ENCODE results near the gene CBX5. TPM values are rescaled to one million over a fixed set of nuclear protein-coding genes. Genes with fewer than 3 reads are reported as not detected.
"Not testable (repeated sequence)": the region's sequence is repeated elsewhere in the genome, so short reads cannot be mapped to it uniquely, and the experiment has no call there.

Gene CBX5
- total RNA-seq, 2 experiments from 2014 or later = 38.8 to 38.9 TPM

DNA sequence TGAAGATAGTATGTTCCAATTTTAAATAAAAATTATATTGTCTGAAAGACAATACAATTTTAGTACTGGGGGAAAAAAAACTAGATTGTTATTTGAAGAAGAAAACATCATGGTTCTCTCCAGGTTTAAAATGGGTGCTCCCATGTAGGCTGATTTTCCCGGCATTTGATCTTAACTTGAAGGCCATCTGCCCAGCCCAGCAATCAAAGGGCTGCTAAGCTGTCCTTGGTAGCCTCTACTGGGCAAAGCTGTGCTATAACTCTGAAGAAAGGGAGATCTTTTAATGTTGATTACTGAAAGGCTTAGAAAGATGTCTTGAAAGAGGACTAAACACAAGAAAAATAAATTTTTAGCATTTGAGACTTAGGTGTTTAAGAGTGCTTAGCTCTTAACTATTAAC, 41.4 kb downstream of the CBX5 start:
- ChIA-PET CTCF (no interaction called here), POLR2A (interaction anchor here (1.1 kb wide), 1 partner anchor 103 kb away, joined by 3 read pairs; no protein-coding TSS in a partner anchor)
- ATAC-seq (ENCODE audit: poor library complexity) (no peak), DNase-seq (no peak)
- no peak overlapping the region for H3K4me3 ChIP-seq (ENCODE audit: low read length)
- no peaks in the 10 kb centered on the region for H3K4me1 ChIP-seq (ENCODE audit: insufficient read depth, low read length)
- no peak overlapping the region for H3K27ac ChIP-seq (ENCODE audit: low read depth in 1 of 2, low read length in 2 of 2)
- H3K27me3 ChIP-seq (ENCODE audit: control insufficient read depth in 1 of 2, insufficient read depth in 2 of 2, low read length in 2 of 2) = no peaks in the 10 kb centered on the region
- H3K36me3 ChIP-seq (ENCODE audit: insufficient read depth, low read length) = peaks cover 33% of the 10 kb centered on the region
- Mint-ChIP-seq H3K9me3 (no peaks in the 10 kb centered on the region), H3K4me3 (no peak overlapping the region), H3K4me1 (ENCODE audit: low read depth) (no peaks in the 10 kb centered on the region), H3K36me3 (ENCODE audit: low read depth) (peaks cover 58% of the 10 kb centered on the region), H3K27ac (no peak overlapping the region), H3K27me3 (no peaks in the 10 kb centered on the region)
- H3K9me3 ChIP-seq (ENCODE audit: control insufficient read depth in 1 of 2, insufficient read depth in 1 of 2, low read length in 2 of 2) = no peaks in the 10 kb centered on the region
- intact Hi-C loops (cut with DNase I, micrococcal nuclease) = no loop called here
- TF ChIP-seq, protein P1, sequence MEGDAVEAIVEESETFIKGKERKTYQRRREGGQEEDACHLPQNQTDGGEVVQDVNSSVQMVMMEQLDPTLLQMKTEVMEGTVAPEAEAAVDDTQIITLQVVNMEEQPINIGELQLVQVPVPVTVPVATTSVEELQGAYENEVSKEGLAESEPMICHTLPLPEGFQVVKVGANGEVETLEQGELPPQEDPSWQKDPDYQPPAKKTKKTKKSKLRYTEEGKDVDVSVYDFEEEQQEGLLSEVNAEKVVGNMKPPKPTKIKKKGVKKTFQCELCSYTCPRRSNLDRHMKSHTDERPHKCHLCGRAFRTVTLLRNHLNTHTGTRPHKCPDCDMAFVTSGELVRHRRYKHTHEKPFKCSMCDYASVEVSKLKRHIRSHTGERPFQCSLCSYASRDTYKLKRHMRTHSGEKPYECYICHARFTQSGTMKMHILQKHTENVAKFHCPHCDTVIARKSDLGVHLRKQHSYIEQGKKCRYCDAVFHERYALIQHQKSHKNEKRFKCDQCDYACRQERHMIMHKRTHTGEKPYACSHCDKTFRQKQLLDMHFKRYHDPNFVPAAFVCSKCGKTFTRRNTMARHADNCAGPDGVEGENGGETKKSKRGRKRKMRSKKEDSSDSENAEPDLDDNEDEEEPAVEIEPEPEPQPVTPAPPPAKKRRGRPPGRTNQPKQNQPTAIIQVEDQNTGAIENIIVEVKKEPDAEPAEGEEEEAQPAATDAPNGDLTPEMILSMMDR (IDR thresholded peaks at IDR 0.05) = no peak

DNA sequence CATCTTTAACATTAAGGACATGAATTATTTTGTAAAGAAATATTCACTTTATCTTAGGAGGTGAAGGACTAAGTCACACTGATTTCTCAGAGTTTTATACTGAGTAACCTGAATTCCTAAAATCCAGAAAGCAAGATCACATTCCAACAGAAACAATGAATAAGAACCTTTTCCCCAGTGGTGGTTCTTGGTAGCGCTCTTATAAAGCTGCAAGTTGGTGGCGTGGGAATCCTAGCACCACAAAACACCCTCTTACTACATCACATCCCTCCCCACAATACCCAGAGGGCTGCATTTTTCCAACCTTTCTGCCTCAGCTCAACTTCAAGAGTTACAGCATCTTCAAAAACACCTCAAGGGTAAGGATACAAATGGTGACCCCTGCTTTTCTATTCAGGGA, 47.1 kb downstream of the CBX5 start:
- ATAC-seq (ENCODE audit: poor library complexity) (no peak), DNase-seq (no peak)
- H3K27me3 ChIP-seq (ENCODE audit: control insufficient read depth in 1 of 2, insufficient read depth in 2 of 2, low read length in 2 of 2) = no peaks in the 10 kb centered on the region
- no peaks in the 10 kb centered on the region for H3K4me1 ChIP-seq (ENCODE audit: insufficient read depth, low read length)
- Mint-ChIP-seq H3K4me3 (no peak overlapping the region), H3K9me3 (no peaks in the 10 kb centered on the region), H3K27me3 (no peaks in the 10 kb centered on the region), H3K27ac (no peak overlapping the region), H3K4me1 (ENCODE audit: low read depth) (peaks cover 9% of the 10 kb centered on the region), H3K36me3 (ENCODE audit: low read depth) (peaks cover 17% of the 10 kb centered on the region)
- intact Hi-C loops (cut with DNase I, micrococcal nuclease) = no loop called here
- ChIA-PET POLR2A (no interaction called here), CTCF (no interaction called here)
- TF ChIP-seq, protein P1 (IDR thresholded peaks at IDR 0.05) = no peak
- H3K27ac ChIP-seq (ENCODE audit: low read depth in 1 of 2, low read length in 2 of 2) = no peak overlapping the region
- H3K36me3 ChIP-seq (ENCODE audit: insufficient read depth, low read length) = no peaks in the 10 kb centered on the region
- H3K4me3 ChIP-seq (ENCODE audit: low read length) = no peak overlapping the region
- no peaks in the 10 kb centered on the region for H3K9me3 ChIP-seq (ENCODE audit: control insufficient read depth in 1 of 2, insufficient read depth in 1 of 2, low read length in 2 of 2)

DNA sequence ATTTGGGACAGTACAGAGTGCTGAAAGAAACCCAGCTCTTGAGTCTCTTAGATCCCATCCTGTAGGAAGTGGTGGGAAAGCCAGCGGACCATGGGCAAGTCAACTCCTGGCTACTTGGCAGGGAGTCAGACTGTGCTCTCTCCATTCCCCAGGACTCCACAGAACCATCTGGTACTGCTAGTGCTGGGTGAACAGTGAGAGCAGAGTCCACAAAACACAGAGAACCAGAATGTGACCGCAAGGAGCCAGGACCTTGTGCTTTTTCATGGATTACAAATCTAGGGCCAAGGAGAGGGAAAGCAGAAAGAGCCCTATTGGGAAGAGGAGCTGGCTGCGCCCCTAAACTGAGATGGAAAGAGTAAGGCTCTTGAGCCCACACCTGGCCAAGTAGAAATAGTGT, 48.7 kb downstream of the CBX5 start:
- intact Hi-C loops (cut with DNase I, micrococcal nuclease) = not testable (repeated sequence)

DNA sequence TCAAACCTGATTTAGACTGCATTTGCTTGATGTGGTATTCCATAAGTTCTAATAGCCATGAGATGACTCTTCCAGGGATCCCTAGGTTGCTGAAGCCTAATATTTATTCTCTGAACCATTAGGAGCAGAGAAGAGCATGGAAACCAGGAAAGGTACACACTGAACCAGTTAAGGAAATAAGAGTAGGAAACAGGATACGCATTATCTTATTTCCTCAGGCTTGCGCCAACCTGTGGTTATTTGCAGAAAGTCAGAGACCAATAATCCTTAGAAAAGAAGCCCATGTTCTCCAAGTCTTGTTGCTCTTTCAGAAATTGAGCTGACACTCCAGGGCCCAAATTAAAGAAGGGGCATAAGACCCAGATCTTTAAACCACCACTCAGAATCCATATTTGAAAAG, 49.4 kb downstream of the CBX5 start:
- Histone ChIP-seq H3K4me3 (ENCODE audit: low read length) (no peak overlapping the region), H3K9me3 (ENCODE audit: control insufficient read depth in 1 of 2, insufficient read depth in 1 of 2, low read length in 2 of 2) (no peaks in the 10 kb centered on the region), H3K27ac (ENCODE audit: low read depth in 1 of 2, low read length in 2 of 2) (no peak overlapping the region), H3K4me1 (ENCODE audit: insufficient read depth, low read length) (no peaks in the 10 kb centered on the region), H3K27me3 (ENCODE audit: control insufficient read depth in 1 of 2, insufficient read depth in 2 of 2, low read length in 2 of 2) (no peaks in the 10 kb centered on the region), H3K36me3 (ENCODE audit: insufficient read depth, low read length) (no peaks in the 10 kb centered on the region)
- DNase-seq (no peak), ATAC-seq (ENCODE audit: poor library complexity) (no peak)
- H3K4me1 Mint-ChIP-seq (ENCODE audit: low read depth) = peaks cover 9% of the 10 kb centered on the region
- TF ChIP-seq, protein P1 (IDR thresholded peaks at IDR 0.05) = no peak
- H3K36me3 Mint-ChIP-seq (ENCODE audit: low read depth) = peaks cover 1% of the 10 kb centered on the region
- H3K4me3 Mint-ChIP-seq = no peak overlapping the region
- no peak overlapping the region for H3K27ac Mint-ChIP-seq
- intact Hi-C loops (cut with DNase I, micrococcal nuclease) = no loop called here
- POLR2A ChIA-PET = no interaction called here
- CTCF ChIA-PET = no interaction called here
- H3K9me3 Mint-ChIP-seq = no peaks in the 10 kb centered on the region
- no peaks in the 10 kb centered on the region for H3K27me3 Mint-ChIP-seq

More for the DNA sequence above, 48.7 kb downstream of the CBX5 start:
- ATAC-seq (ENCODE audit: poor library complexity); H3K27ac Mint-ChIP-seq; H3K27me3 ChIP-seq (ENCODE audit: control insufficient read depth in 1 of 2, insufficient read depth in 2 of 2, low read length in 2 of 2); H3K27me3 Mint-ChIP-seq; H3K4me1 ChIP-seq (ENCODE audit: insufficient read depth, low read length); H3K9me3 ChIP-seq (ENCODE audit: control insufficient read depth in 1 of 2, insufficient read depth in 1 of 2, low read length in 2 of 2); H3K4me1 Mint-ChIP-seq (ENCODE audit: low read depth); H3K9me3 Mint-ChIP-seq; H3K4me3 Mint-ChIP-seq; H3K36me3 ChIP-seq (ENCODE audit: insufficient read depth, low read length); POLR2A ChIA-PET; H3K27ac ChIP-seq (ENCODE audit: low read depth in 1 of 2, low read length in 2 of 2); DNase-seq; H3K4me3 ChIP-seq (ENCODE audit: low read length); H3K36me3 Mint-ChIP-seq (ENCODE audit: low read depth): not testable (repeated sequence)
- CTCF ChIA-PET = interaction anchor here (1.0 kb wide), 1 partner anchor 16 kb away, joined by 3 read pairs; no protein-coding TSS in a partner anchor
